Transverse colon (tissue), 4 donors: ENCODE measurements around the gene PDE6A. TPM values are rescaled to one million over a fixed set of nuclear protein-coding genes. Genes with fewer than 3 reads are reported as not detected.

Experiments
- DNase-seq: peaks from one replicate; pipeline ENCODE4 v3.0.0-alpha.2; 2019
- H3K27ac ChIP-seq, 4 donors: fragments of 200-600 bp; sonication (generic); 2 replicates each; pipeline ENCODE4 v1.5.1; 2016 to 2018; ENCODE audit warnings: inconsistent platforms in 4 of 4
- H3K27me3 ChIP-seq: fragments of 200-600 bp; sonication (generic); 2 replicates; pipeline ENCODE4 v1.5.1; 2017; ENCODE audit warnings: inconsistent platforms
- H3K36me3 ChIP-seq, 4 donors: fragments of 200-600 bp; sonication (generic); 2 replicates each; pipeline ENCODE4 v1.5.1; 2017 to 2019; ENCODE audit warnings: inconsistent platforms in 4 of 4
- H3K4me1 ChIP-seq, 4 donors: fragments of 200-600 bp; sonication (generic); 2 replicates each; pipeline ENCODE4 v1.5.1; 2017 to 2020; ENCODE audit warnings: inconsistent platforms in 4 of 4
- H3K4me3 ChIP-seq, 4 donors: fragments of 200-600 bp; sonication (generic); 1 replicate in 1 of 4; 2 replicates in 3 of 4; pipeline versions ENCODE4 v1.5.1 to v1.6.1; 2017 to 2019; ENCODE audit warnings: inconsistent platforms in 4 of 4
- H3K9me3 ChIP-seq, 2 donors: fragments of 200-600 bp; sonication (generic); 2 replicates each; pipeline ENCODE4 v1.5.1; 2017 to 2019; ENCODE audit warnings: inconsistent platforms in 2 of 2
- EP300 ChIP-seq: sonication (generic); formaldehyde crosslinking; IDR thresholded peaks from one replicate; pipeline ENCODE4 v1.6.1; 2017; ENCODE audit warnings: antibody characterized with exemption, low read depth
- POLR2A ChIP-seq: fragments of 450-650 bp; IDR thresholded peaks from one replicate; pipeline ENCODE4 v1.6.1; 2016; ENCODE audit warnings: antibody characterized with exemption, mild to moderate bottlenecking, moderate library complexity
- POLR2AphosphoS5 ChIP-seq, 3 donors: sonication (generic); formaldehyde crosslinking; IDR thresholded peaks; one replicate each; pipeline ENCODE4 v1.6.1; 2016; ENCODE audit warnings: antibody characterized with exemption in 3 of 3
- WGBS, 2 donors: methylation state at CpG; one replicate each; pipeline ENCODE4 v1.1.5; 2018; ENCODE audit warnings: low coverage in 1 of 2; 5-methylcytosine and 5-hydroxymethylcytosine counted together
- in situ Hi-C, 4 donors: fragments of 200-750 bp; cut with MboI; loops; one replicate each; pipeline versions ENCODE4 v1.15.0 to v1.15.1; 2017; ENCODE audit warnings: low sequenced_read_pairs in 3 of 4, low pct_ligation_motif_present in 1 of 4, low pct_unique_long_range_greater_than_20kb in 1 of 4
- intact Hi-C: fragments of 100-400 bp; cut with DNase I; formaldehyde crosslinking; loops from one replicate; pipeline ENCODE4 v1.15.1; 2023; ENCODE audit warnings: low total_unique reads
- total RNA-seq, 4 donors: library from RNA; depleted of rRNA; stranded (reverse); fragments of >200 nt; gene quantifications; one replicate each; pipeline ENCODE4 v1.1.0, GENCODE V29; 2016
- TF ChIP-seq, protein P1 (sequence below), 5 experiments: fragments of 200-600 bp in 3 of 5; fragments of 450-650 bp in 2 of 5; sonication (generic) in 3 of 5; IDR thresholded peaks; 1 replicate in 2 of 5; 2 replicates in 3 of 5; pipeline ENCODE4 v1.5.1; 2016 to 2017; ENCODE audit warnings: antibody characterized with exemption in 5 of 5, inconsistent platforms in 3 of 5, mild to moderate bottlenecking in 2 of 5, moderate library complexity in 1 of 5

Gene PDE6A
- total RNA-seq, 4 donors from 2014 or later = 1.2 to 6.5 (median 3.5) TPM

DNA sequence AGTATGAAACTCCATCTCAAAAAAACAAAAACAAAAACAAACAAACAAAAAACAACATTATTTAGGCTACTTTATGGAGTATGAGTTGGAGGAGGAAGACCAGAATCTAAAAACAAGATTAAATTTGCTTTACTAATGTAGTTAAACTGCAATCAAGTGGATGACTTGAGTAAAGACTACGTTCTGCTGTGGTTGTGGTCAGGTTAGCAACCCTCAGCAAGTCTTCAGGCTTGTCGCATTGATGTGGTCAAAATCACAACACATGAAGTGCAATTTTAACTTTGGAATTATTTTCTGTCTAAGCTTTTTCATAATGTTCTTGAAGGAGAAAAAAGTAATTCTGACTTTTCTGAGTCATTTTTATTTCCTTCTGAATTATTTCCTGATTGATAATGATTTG, 43.1 kb downstream of the PDE6A start:
- Histone ChIP-seq H3K27ac (no peak overlapping the region), H3K4me1 (peaks cover 0 to 16% (median 4%) of the 10 kb centered on the region in 4 donors), H3K9me3 (no peaks in the 10 kb centered on the region), H3K4me3 (no peak overlapping the region), H3K27me3 (no peaks in the 10 kb centered on the region), H3K36me3 (no peaks in the 10 kb centered on the region)
- TF ChIP-seq POLR2AphosphoS5 (IDR thresholded peaks at IDR 0.05) = no peak
- TF ChIP-seq, protein P1, sequence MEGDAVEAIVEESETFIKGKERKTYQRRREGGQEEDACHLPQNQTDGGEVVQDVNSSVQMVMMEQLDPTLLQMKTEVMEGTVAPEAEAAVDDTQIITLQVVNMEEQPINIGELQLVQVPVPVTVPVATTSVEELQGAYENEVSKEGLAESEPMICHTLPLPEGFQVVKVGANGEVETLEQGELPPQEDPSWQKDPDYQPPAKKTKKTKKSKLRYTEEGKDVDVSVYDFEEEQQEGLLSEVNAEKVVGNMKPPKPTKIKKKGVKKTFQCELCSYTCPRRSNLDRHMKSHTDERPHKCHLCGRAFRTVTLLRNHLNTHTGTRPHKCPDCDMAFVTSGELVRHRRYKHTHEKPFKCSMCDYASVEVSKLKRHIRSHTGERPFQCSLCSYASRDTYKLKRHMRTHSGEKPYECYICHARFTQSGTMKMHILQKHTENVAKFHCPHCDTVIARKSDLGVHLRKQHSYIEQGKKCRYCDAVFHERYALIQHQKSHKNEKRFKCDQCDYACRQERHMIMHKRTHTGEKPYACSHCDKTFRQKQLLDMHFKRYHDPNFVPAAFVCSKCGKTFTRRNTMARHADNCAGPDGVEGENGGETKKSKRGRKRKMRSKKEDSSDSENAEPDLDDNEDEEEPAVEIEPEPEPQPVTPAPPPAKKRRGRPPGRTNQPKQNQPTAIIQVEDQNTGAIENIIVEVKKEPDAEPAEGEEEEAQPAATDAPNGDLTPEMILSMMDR (IDR thresholded peaks at IDR 0.05) = no peak
- no peak for TF ChIP-seq EP300
- TF ChIP-seq POLR2A = no peak
- WGBS, 2 donors = 72 to 84% methylated on average over 2 of the region's 2 CpGs
- intact Hi-C loops = no loop called here
- no peak for DNase-seq
- in situ Hi-C loops = no loop called here

DNA sequence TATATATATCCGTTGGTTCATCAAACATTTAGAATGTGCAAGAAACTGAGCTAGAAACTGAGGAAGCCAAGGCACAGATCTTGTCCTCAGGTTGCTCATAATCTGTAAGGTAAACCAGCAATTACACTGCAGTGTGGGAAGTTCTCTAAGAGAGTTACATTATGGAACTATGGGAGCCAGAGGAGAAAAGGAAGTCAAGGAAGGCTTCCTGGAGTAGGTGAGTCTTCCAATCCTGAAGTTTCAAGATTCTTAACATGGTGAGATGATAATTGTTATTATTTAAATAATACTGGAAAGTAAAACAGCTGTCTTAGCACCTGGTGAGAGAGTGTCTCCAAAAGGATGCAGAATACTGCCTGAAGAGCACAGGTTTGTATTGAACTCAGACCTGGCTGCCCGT, 44.2 kb downstream of the PDE6A start:
- Histone ChIP-seq H3K4me1 (peaks cover 0 to 16% (median 4%) of the 10 kb centered on the region in 4 donors), H3K36me3 (no peaks in the 10 kb centered on the region), H3K27ac (no peak overlapping the region), H3K27me3 (no peaks in the 10 kb centered on the region), H3K4me3 (no peak overlapping the region), H3K9me3 (no peaks in the 10 kb centered on the region)
- 48 to 78% methylated on average over 1 to 2 of the region's 2 CpGs for WGBS, 2 donors
- DNase-seq = no peak
- in situ Hi-C loops = no loop called here
- intact Hi-C loops = no loop called here
- TF ChIP-seq EP300 (no peak), POLR2AphosphoS5 (IDR thresholded peaks at IDR 0.05) (no peak), POLR2A (no peak)
- TF ChIP-seq, protein P1 (IDR thresholded peaks at IDR 0.05) = no peak

DNA sequence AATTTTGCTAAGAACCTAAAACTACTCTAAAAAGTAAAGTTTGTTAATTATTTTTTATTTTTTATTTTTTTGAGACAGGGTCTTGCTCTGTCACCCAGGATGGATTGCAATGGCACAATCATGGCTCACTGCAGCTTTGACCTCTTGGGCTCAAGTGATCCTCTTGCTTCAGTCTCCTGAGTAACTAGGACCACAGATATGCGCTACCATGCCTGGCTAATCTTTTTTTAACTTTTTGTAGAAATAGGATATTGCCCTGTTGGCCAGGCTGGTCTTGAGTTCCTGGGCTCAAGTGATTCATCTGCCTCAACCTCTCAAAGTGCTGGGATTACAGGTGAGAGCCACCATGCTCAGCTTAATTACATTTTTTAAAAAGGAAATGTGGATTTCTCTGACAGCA, 45.8 kb downstream of the PDE6A start:
- H3K36me3 ChIP-seq = no peaks in the 10 kb centered on the region
- DNase-seq = no peak
- no peaks in the 10 kb centered on the region for H3K27me3 ChIP-seq
- H3K9me3 ChIP-seq = no peaks in the 10 kb centered on the region
- in situ Hi-C loops = no loop called here
- whole genome bisulfite sequencing, 2 donors = 94 to 100% methylated on average over 1 of the region's 1 CpG
- no peak overlapping the region for H3K4me3 ChIP-seq
- peaks cover 0 to 3% (median 0%) of the 10 kb centered on the region in 4 donors for H3K4me1 ChIP-seq
- intact Hi-C loops = loop anchor here (5.0 kb wide), 1 partner anchor 578 kb away; no protein-coding TSS in a partner anchor
- no peak for TF ChIP-seq POLR2A
- no peak for TF ChIP-seq POLR2AphosphoS5 (IDR thresholded peaks at IDR 0.05)
- TF ChIP-seq, protein P1 (IDR thresholded peaks at IDR 0.05) = no peak
- TF ChIP-seq EP300 = no peak
- no peak overlapping the region for H3K27ac ChIP-seq

DNA sequence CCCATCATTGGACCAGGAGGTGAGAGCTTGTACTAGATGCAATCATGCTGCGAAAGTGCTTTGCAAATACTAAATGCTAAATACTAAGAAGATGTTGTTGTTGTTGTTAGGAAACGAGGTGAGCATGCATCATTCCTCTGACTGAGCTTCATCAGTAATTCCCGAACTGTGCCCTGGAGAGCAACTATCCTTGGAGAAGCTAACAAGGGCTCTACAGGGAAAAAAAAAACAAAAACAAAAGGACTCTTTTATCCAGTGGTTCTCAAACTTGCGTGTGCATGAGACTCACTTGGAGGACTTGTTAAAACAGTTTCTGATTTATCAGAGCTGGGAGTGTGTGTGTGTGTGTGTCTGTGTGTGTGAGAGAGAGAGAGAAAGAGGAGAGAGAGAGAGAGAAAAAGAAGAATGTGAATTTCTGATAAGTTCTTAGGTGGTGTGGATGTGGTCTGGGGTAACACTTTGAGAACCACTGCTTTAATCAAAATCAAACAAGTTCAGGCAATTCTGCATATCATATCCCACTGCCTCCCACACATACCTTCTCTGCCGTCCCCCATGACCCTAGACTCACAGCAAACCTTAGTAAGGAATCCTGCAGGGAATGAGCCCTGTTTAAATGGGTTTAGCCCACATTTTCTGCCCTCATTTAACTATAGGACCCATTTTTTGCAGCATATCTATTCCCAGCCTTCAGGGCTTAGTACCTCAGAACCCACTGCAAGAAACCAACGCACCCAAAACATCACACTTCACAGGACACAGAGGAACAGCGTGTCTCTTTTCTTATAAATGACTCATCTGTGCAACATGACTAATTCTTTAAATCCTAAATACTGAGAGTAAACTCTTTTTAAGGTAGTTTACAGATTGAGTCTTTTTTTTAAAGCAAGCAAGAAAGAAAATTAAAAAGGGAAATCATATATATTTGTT, 48.9 kb downstream of the PDE6A start:
- intact Hi-C loops (loop anchor here (5.0 kb wide), 1 partner anchor 582 kb away; no protein-coding TSS in a partner anchor), in situ Hi-C loops (no loop called here)
- WGBS, 2 donors = 75 to 76% methylated on average over 7 of the region's 7 CpGs
- Histone ChIP-seq H3K27ac (no peak overlapping the region), H3K36me3 (no peaks in the 10 kb centered on the region), H3K27me3 (no peaks in the 10 kb centered on the region), H3K9me3 (no peaks in the 10 kb centered on the region), H3K4me3 (no peak overlapping the region), H3K4me1 (peaks cover 0 to 13% (median 3%) of the 10 kb centered on the region in 4 donors)
- TF ChIP-seq POLR2A = no peak
- no peak for TF ChIP-seq POLR2AphosphoS5 (IDR thresholded peaks at IDR 0.05)
- TF ChIP-seq, protein P1 (IDR thresholded peaks at IDR 0.05) = no peak
- TF ChIP-seq EP300 = no peak
- no peak for DNase-seq
